K562 (cell line): Measurements from ENCODE around the gene LRRIQ4. TPM values are rescaled to one million over a fixed set of nuclear protein-coding genes. Genes with fewer than 3 reads are reported as not detected.
A peak's percentile ranks its signal among the peaks of the same experiment; 100 is the strongest.

Source experiments
- CC2D1A ChIP-seq: fragments of 450-650 bp; IDR thresholded peaks from 2 replicates; pipeline ENCODE4 v1.6.1; 2017; ENCODE audit warnings: mild to moderate bottlenecking
- CUX1 ChIP-seq: fragments of 200-800 bp; sonication (Bioruptor generic); IDR thresholded peaks from 2 replicates; pipeline ENCODE4 v1.6.1; 2016; ENCODE audit warnings: missing genetic modification characterization, missing compliant biosample characterization
- E2F8 ChIP-seq: fragments of 450-650 bp; IDR thresholded peaks from 2 replicates; pipeline ENCODE4 v1.7.1; 2018; ENCODE audit warnings: mild to moderate bottlenecking, low read depth; ENCODE audit not compliant: partially characterized antibody
- EP300 ChIP-seq: IDR thresholded peaks from 2 replicates; pipeline ENCODE4 v1.6.1; 2012; ENCODE audit warnings: low read length, improper control_type of control experiment
- HDAC2 ChIP-seq: fragments of 450-650 bp; IDR thresholded peaks from 2 replicates; pipeline ENCODE4 v1.6.1; 2016; ENCODE audit warnings: mild to moderate bottlenecking
- HSF4 ChIP-seq: fragments of 250-450 bp; sonication (Bioruptor Pico); IDR thresholded peaks from 2 replicates; pipeline ENCODE4 v2.1.2; 2022; ENCODE audit warnings: mild to moderate bottlenecking, moderate library complexity, borderline replicate concordance
- KAT2B ChIP-seq: IDR thresholded peaks from one replicate; pipeline ENCODE4 v1.6.1; 2012; ENCODE audit warnings: low read depth, mild to moderate bottlenecking, control low read depth, inconsistent platforms, low read length, moderate library complexity
- NCOA6 ChIP-seq: fragments of 450-650 bp; IDR thresholded peaks from 2 replicates; pipeline ENCODE4 v1.6.1; 2017; ENCODE audit warnings: mild to moderate bottlenecking
- RAD51 ChIP-seq: fragments of 450-650 bp; IDR thresholded peaks from 2 replicates; pipeline ENCODE4 v1.7.1; 2016; ENCODE audit warnings: low read depth, mild to moderate bottlenecking, borderline replicate concordance
- SMARCC2 ChIP-seq: fragments of 450-650 bp; IDR thresholded peaks from 2 replicates; pipeline ENCODE4 v1.6.1; 2017; ENCODE audit warnings: antibody characterized with exemption, moderate library complexity, mild to moderate bottlenecking, low read depth
- SMARCE1 ChIP-seq: fragments of 450-650 bp; IDR thresholded peaks from 2 replicates; pipeline ENCODE4 v1.7.1; 2016; ENCODE audit warnings: mild to moderate bottlenecking
- SREBF1 ChIP-seq: fragments of 150-350 bp; IDR thresholded peaks from 2 replicates; pipeline ENCODE4 v1.6.1; 2014; ENCODE audit warnings: antibody characterized with exemption, low read depth, low read length, borderline replicate concordance
- TCF3 ChIP-seq: sonication (generic); formaldehyde crosslinking; IDR thresholded peaks from 2 replicates; pipeline ENCODE4 v1.4.0; 2020; ENCODE audit warnings: mild to moderate bottlenecking, missing genetic modification reagents
- TGIF2 ChIP-seq: sonication (generic); formaldehyde crosslinking; IDR thresholded peaks from 2 replicates; pipeline ENCODE4 v1.8.1; 2022; ENCODE audit warnings: mild to moderate bottlenecking, missing genetic modification reagents, moderate library complexity
- ZBTB8A ChIP-seq: fragments of 450-650 bp; IDR thresholded peaks from 2 replicates; pipeline ENCODE4 v1.6.1; 2018; ENCODE audit warnings: mild to moderate bottlenecking, moderate library complexity; ENCODE audit not compliant: partially characterized antibody
- ZFPM2 ChIP-seq: fragments of 250-450 bp; sonication (Bioruptor Pico); IDR thresholded peaks from 2 replicates; pipeline ENCODE4 v1.5.1; 2022; ENCODE audit warnings: mild to moderate bottlenecking
- ZNF431 ChIP-seq: sonication (generic); formaldehyde crosslinking; IDR thresholded peaks from 2 replicates; pipeline ENCODE4 v1.8.0; 2022; ENCODE audit warnings: mild to moderate bottlenecking, missing genetic modification reagents
- polyA plus RNA-seq, 8 experiments: library from polyadenylated mRNA; depleted of rRNA in 4 of 8; stranded (reverse) in 5 of 8; unstranded in 3 of 8; fragments of >200 nt; fragmentation: Nextera tagmentation in 2 of 8; fragmentation: Illumina TruSeq in 1 of 8; extraction: Ambion mirVana in 2 of 8; extraction: Trizol in 1 of 8; gene quantifications; 2 replicates each; pipeline versions ENCODE4 v1.2.1 to v1.2.3, GENCODE V29; 2011 to 2014; ENCODE audit warnings: inconsistent platforms in 1 of 8, missing spikeins in 1 of 8
- total RNA-seq, 7 experiments: library from RNA; depleted of rRNA in 6 of 7; stranded (reverse); fragments of >200 nt in 6 of 7; fragmentation: Illumina TruSeq in 2 of 7; extraction: Trizol in 2 of 7; gene quantifications; 2 replicates each; pipeline versions ENCODE4 v1.2.1 to v1.2.3, GENCODE V29; 2011 to 2021; ENCODE audit warnings: low replicate concordance in 1 of 7
- TF ChIP-seq, protein P1 (sequence below): fragments of 250-450 bp; sonication (Bioruptor Pico); IDR thresholded peaks from 2 replicates; pipeline ENCODE4 v1.4.0; 2020; ENCODE audit warnings: mild to moderate bottlenecking, moderate library complexity

The LRRIQ4 gene
- total and polyA plus RNA-seq, 9 of the 15 experiments (the other 6 are each of a cell fraction or from before 2014, with no cell fraction given), result not detected

- TF ChIP-seq, protein P1, sequence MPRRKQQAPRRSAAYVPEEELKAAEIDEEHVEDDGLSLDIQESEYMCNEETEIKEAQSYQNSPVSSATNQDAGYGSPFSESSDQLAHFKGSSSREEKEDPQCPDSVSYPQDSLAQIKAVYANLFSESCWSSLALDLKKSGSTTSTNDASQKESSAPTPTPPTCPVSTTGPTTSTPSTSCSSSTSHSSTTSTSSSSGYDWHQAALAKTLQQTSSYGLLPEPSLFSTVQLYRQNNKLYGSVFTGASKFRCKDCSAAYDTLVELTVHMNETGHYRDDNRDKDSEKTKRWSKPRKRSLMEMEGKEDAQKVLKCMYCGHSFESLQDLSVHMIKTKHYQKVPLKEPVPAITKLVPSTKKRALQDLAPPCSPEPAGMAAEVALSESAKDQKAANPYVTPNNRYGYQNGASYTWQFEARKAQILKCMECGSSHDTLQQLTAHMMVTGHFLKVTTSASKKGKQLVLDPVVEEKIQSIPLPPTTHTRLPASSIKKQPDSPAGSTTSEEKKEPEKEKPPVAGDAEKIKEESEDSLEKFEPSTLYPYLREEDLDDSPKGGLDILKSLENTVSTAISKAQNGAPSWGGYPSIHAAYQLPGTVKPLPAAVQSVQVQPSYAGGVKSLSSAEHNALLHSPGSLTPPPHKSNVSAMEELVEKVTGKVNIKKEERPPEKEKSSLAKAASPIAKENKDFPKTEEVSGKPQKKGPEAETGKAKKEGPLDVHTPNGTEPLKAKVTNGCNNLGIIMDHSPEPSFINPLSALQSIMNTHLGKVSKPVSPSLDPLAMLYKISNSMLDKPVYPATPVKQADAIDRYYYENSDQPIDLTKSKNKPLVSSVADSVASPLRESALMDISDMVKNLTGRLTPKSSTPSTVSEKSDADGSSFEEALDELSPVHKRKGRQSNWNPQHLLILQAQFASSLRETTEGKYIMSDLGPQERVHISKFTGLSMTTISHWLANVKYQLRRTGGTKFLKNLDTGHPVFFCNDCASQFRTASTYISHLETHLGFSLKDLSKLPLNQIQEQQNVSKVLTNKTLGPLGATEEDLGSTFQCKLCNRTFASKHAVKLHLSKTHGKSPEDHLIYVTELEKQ (CRISPR knock-in tag), result no peak
- peak; percentile 76 for TF ChIP-seq SMARCE1
- no peak for TF ChIP-seq E2F8
- no peak for TF ChIP-seq HSF4 (CRISPR knock-in tag)
- peak; percentile 80; the same call in 1 of the 2 replicates for TF ChIP-seq HDAC2
- peak; percentile 92 for TF ChIP-seq EP300
- 0 out of 2 replicates have a peak, but pooled peaks have one; percentile 48 for TF ChIP-seq SMARCC2
- TF ChIP-seq ZFPM2 (CRISPR knock-in tag), result no peak
- peak; percentile 69; the same call in 1 of the 2 replicates for TF ChIP-seq CC2D1A
- no peak for TF ChIP-seq SREBF1
- 0 out of 2 replicates have a peak, but pooled peaks have one; percentile 15 for TF ChIP-seq NCOA6
- TF ChIP-seq TGIF2 (CRISPR knock-in tag), result no peak
- TF ChIP-seq TCF3, result peak; percentile 87
- TF ChIP-seq ZNF431 (CRISPR knock-in tag), result no peak
- no peak for TF ChIP-seq KAT2B
- TF ChIP-seq CUX1 (CRISPR knock-in tag), result 0 out of 2 replicates have a peak, but pooled peaks have one; percentile 24
- no peak for TF ChIP-seq ZBTB8A
- TF ChIP-seq RAD51, result no peak
Measured at GRCh38 chr3:169781209-169781855, 31.3 kb upstream of the LRRIQ4 start (continued).
